HG03196 (cell line): ENCODE data around the gene OBSCN.

Experiments
- ATAC-seq: cut with Tn5 transposase; IDR thresholded peaks from one replicate; pipeline ENCODE4 v1.9.1; 2021; ENCODE audit not compliant: unreplicated experiment

OBSCN gene

DNA sequence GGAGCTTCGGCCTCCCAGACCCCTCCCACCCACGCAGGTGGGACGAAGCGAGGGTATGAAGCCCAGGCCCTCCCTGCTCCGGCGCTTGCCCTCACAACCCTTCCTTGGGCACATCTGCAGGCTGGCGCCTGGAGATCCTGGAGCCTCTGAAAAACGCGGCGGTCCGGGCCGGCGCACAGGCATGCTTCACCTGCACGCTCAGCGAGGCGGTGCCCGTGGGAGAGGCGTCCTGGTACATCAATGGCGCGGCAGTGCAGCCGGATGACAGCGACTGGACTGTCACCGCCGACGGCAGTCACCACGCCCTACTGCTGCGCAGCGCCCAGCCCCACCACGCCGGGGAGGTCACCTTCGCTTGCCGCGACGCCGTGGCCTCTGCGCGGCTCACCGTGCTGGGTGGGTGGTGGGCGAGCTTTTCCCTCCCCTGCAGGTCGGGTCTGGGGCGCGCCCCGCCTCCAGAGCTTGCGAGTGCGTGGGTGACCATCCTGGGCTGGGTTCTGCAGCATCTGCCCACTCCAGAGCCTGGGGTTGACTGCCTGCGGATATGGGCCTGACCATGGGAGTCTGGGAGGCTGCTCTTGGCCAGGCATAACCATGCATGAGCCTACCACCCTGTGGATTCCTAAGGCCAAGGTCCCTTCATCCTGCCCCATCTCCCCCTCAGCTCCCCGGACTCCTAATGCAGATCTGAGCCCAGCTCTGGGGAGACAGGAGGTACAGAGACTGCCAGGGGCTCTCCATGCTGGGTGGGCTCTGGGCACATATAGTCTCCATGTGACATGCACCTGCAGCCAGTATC, 108.9 kb downstream of the OBSCN start:
- ATAC-seq = no peak

DNA sequence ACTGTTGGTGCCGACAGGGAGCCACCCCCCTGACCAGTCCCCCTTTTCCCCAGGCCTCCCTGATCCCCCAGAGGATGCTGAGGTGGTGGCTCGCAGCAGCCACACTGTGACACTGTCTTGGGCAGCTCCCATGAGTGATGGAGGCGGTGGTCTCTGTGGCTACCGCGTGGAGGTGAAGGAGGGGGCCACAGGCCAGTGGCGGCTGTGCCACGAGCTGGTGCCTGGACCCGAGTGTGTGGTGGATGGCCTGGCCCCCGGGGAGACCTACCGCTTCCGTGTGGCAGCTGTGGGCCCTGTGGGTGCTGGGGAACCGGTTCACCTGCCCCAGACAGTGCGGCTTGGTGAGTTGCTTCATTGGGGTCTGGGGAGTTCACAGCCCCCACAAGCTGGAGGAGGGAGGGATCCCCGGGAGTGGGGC, 109.6 kb downstream of the OBSCN start:
- ATAC-seq = no peak

DNA sequence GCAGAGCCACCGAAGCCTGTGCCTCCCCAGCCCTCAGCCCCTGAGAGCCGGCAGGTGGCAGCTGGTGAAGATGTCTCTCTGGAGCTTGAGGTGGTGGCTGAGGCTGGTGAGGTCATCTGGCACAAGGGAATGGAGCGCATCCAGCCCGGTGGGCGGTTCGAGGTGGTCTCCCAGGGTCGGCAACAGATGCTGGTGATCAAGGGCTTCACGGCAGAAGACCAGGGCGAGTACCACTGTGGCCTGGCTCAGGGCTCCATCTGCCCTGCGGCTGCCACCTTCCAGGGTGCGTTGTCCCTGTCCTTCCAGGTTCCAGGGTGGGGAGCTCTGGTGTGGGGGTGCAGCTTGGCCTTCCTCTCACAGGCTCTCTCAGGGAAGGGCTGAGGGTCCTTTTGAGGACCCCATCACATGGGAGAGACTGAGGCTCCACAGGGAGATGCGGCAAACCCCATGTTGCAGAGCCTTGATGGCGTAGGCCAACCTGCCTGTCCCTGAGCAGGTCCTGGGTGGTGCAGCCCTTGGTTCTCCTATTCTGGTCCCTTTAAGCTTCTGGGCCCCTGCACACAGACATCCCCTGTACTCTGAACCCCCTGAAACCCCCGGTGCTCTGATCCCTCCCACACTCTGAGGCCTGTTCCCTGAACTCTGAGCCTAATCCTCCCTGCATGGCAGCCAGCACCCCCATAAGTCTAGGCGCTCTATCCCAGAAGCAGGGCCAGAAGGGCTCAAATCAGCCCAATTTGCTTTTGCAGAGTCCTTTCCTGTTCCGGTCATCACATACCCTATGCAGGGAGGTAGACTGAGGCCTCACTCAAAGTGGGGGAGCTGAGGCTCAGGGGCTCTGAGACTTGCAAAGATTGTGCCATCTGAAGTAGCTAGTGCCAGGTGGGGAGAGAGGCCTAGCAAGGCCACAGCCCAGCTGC, 110.3 kb downstream of the OBSCN start:
- ATAC-seq = no peak

DNA sequence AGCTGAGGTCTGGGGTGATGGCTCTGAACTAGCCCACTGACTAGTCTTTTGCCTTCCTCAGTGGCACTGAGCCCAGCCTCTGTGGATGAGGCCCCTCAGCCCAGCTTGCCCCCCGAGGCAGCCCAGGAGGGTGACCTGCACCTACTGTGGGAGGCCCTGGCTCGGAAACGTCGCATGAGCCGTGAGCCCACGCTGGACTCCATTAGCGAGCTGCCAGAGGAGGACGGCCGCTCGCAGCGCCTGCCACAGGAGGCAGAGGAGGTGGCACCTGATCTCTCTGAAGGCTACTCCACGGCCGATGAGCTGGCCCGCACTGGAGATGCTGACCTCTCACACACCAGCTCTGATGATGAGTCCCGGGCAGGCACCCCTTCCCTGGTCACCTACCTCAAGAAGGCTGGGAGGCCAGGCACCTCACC, 111.0 kb downstream of the OBSCN start:
- no peak for ATAC-seq

DNA sequence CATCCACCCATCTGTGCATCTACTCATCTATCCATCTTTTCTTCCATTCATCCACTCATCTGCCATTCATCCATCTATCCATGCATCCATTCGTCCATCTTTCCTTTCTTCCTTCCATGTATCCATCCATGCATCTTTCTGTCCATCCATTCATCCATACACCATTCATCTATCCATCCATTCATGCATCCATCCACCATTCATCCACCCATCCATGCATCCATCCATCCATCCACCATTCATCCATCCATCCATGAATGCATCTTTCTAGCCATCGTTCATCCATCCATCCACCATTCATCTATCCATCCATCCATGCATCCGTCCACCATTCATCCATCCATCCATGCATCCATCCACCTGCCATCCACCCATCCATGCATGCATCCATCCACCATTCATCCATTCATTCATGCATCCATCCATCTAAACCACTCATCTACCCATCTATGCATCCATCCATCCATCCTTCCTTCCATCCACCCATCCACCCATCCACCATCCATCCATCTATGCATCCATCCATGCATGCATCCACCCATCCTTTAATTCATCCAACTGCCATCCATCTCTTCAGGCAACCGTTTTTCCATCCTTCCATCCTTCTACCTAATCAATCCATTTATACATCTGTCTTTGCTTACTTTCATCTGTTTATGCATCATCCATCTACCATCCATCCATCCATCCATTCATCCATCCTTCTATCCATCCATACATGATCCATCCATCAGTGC, 111.7 kb downstream of the OBSCN start:
- no peak for ATAC-seq

DNA sequence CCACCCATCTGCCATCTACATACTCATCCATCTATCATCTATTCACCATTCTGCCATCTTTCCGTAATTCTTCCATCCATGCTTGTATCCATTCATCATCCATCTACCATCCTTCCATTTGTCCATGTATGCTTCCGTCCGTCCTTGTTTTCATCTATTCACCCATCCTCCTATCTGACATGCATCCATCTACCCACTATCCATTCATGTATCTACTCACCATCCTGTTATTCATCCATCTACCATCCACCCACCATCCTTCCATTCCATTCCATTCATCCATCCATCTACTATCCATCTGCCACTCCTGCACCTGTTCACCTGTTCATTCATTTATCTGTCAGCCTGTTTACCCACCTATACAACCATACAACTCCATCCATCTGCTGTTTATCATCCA, 112.5 kb downstream of the OBSCN start:
- no peak for ATAC-seq

DNA sequence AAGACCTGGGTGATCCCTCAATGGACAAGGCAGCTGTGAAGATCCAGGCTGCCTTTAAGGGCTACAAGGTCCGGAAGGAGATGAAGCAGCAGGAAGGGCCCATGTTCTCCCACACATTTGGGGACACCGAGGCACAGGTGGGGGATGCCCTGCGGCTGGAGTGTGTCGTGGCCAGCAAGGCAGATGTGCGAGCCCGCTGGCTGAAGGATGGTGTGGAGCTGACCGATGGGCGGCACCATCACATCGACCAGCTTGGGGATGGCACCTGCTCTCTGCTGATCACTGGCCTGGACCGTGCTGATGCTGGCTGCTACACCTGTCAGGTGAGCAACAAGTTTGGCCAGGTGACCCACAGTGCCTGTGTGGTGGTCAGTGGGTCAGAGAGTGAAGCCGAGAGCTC, 113.6 kb downstream of the OBSCN start:
- no peak for ATAC-seq

DNA sequence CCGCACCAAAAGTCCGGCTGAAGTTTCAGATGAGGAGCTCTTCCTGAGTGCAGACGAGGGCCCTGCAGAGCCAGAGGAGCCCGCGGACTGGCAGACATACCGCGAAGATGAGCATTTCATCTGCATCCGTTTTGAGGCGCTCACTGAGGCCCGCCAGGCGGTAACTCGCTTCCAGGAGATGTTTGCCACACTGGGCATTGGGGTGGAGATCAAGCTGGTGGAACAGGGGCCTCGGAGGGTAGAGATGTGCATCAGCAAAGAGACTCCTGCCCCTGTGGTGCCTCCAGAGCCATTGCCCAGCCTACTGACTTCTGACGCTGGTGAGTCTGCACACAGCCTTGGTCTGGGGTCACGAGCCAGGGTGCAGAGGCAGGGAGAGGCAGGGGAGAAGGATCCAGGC, 114.1 kb downstream of the OBSCN start:
- no peak for ATAC-seq

DNA sequence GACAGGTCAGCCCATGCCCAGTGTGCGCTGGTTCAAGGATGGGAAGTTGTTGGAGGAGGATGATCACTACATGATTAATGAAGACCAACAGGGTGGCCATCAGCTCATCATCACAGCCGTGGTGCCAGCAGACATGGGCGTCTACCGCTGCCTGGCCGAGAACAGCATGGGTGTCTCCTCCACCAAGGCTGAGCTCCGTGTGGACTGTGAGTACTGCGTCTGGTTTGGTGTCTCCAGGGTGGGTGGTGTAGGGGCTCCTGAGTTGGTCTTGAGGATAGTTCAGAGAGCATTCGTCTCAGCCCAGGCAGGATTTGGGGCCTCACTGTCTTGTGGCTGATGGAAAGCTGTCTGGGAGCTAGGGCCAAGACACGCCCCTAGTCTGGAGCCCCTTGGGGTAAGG, 115.6 kb downstream of the OBSCN start:
- no peak for ATAC-seq

DNA sequence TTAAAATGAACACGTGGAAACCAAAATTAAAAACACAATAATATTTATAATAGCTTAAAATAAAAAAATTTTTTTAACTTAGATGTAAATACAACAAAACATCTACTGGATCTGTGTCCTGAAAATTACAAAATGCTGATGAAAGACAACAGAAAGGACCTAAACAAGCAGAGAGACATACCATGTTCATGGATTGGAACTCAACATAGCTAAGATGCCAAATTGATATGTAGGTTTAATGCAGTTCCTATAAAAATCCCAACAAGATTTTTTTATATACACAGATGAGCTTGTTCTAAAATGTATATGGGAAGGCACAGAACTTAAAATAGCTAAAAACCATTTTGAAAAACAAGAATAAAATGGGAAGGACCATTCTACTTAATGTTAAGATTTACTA, 117.4 kb downstream of the OBSCN start:
- ATAC-seq = no peak

DNA sequence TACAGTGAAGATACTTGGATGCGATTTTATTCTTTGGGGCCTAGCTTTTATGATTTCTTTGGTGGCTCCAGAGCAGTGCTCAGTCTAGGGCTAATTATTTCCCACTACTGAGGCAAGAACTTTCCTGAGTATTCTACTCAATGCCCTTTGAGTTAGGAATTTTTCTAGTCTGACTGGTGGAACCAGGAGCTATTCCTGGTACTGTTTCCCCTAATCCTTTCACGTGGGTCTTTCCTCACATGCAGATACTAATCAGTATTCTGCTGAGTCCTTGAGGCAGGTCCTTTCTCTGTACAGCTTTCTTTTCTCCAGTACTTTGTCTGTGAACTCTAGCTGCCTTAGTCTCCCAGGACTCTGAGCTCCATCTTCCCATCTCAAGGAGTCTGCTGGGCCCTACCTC, 122.0 kb downstream of the OBSCN start:
- no peak for ATAC-seq

DNA sequence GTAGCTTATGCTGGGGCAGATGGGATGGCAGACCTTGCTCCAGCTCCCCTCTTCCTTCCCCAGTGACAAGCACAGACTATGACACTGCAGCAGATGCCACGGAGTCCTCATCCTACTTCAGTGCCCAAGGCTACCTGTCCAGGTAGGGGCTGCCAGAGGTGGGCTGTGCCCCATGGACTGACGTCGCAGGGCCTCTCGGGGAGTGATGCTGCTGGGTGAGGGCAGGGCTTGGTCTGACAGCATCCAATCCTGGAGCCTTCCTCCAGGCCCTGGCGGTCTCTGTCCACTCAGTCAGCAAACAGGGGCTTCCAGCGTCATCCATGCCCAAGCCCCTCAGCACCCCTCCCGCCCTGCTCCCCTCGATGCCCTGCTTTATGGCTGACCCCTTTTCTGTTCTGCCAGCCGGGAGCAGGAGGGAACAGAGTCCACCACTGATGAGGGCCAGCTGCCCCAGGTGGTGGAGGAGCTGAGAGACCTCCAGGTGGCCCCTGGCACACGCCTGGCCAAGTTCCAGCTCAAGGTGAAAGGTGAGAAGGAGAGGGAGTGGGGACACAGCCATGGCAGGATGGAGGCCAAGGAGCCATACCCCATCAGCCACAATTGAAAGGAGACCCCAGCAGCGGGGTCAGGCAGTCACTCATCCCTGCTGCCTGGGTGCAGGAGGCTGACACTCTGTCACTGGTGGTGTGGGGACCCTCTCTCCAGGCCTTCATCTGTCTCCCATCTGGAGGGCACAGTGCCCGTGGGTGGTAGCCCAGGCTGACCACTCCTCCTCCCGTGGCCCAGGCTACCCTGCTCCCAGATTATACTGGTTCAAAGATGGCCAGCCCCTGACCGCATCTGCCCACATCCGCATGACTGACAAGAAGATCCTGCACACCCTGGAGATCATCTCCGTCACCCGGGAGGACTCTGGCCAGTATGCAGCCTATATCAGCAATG, 125.2 kb downstream of the OBSCN start:
- no peak for ATAC-seq

DNA sequence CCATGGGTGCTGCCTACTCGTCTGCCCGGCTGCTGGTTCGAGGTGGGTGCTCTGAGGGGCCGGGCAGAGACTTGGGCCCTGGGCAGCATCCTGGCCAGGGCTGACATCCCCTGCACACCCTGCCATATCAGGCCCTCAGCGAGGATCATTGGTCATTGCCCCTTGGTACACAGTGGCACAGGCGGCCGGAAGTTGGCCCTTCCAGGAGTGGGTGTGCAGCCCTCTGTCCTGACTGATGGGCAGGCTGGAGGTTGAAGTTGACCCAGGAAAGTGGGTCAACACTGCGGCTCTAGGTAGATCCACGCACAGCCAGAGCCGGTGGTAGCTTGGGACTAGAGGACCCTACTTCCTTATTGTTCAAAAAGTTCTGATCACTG, 125.9 kb downstream of the OBSCN start:
- ATAC-seq = no peak

DNA sequence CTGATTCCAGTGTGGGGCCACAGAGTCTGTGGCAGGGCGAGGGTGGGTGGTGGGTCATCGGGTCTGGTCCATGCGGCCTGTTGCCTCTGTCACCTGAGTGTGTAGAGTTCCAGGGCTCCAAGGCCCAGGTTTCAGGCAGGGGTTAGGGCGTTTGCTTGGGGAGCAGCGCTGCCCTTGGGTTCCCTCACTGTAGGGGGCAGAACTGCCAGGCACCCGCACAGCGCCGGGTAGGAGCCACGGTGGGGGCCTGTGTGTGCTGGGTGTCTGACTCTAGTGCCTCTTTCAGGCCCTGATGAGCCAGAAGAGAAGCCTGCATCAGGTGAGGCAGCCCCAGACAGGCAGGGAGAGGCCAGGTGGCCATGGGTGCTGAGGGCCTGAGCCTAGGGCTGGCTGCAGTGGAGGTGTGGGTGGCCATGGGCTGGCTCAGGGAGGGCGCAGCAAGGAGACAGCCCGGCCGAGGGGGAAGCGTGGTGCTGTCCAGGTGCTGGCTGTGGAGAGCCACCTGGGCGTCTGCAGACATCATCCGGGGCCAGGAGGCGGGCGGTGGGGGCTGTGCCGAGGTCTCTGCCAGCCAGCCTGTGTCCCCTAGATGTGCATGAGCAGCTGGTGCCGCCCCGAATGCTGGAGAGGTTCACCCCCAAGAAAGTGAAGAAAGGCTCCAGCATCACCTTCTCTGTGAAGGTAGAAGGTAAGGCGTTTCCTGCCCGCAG, 126.5 kb downstream of the OBSCN start:
- ATAC-seq = no peak

DNA sequence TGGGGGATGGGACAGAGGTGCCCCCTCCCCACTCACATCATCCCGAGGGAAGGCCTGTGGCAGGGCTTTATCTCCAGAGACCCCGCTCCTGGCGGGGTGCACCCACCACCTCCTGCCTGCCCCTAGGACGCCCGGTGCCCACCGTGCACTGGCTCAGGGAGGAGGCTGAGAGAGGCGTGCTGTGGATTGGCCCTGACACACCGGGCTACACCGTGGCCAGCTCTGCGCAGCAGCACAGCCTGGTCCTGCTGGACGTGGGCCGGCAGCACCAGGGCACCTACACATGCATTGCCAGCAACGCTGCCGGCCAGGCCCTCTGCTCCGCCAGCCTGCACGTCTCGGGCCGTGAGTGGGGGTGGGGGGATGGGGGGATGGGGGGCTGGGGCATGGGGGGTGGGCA, 127.1 kb downstream of the OBSCN start:
- ATAC-seq = no peak

DNA sequence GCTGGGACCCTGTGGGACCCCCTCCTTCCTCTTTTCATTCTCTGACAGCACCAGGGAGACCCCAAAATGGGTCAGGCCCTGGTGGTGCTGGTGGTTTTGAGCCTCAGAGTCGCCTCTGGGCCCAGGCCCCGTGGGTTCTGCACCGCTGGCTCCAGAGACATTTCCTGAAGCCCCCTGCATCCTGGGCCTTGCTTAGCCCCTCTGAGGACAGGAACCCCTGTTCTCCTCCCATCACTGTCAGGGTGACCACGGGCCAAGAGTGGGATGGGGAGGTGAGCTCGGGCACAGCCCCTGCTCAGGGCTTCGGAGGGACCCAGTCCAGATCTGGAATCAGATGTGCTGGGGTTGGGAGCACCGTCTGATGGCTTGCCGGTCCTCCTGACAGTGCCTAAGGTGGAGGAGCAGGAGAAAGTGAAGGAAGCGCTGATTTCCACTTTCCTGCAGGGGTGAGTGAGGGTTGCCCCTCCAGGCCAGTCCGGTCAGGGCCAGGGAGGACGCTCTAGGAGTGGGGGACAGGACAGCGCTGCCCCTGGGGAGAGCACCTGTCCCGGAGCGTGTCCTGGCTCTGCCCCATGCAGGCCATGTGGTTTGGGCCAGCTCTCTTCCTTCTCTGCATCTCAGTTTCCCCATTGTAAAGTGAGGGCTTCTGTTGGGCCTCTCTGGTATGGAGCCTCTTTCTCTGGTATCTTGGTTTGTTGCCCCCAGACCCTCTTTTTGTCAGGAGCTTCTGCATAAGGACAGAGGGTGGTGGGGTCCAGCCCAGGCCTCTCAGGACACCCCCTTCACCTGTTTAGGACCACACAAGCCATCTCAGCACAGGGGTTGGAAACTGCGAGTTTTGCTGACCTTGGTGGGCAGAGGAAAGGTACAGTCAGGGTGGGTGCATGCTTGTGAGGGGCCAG, 127.8 kb downstream of the OBSCN start:
- no peak for ATAC-seq

DNA sequence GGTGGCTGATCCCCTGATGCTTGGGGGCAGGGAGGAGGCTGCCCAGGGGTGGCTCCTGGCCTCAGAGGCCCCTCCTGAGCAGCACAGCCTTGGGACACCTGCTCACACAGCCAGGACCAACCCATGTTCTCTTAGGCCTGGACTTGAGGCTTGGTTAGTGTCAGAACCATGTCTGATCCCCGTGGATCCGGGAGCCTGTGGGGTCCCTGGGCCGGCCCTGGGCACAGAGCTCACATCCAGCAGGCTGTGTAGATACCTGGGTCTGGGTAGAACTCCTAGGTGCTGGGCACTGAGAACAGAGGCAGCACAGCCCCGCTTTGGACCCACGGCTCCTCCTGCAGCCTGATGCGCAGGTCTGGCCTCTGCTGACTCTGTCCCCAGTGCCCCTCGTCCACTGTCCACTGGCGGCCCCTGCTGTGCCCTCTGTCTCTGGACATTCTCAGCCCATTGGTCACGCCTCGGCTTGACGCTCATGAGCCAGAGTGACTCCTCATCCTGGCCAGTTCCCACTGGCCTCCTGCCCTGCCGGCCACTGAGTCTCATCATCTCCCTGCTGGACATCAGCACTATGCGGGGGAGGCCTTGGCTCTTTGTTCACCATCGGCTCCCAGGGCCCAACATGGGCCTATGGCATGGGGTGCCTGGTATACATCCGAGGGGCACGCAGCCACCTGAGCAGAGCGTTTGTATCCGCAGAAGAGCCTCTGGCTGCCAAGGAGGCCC, 128.6 kb downstream of the OBSCN start:
- ATAC-seq = no peak

DNA sequence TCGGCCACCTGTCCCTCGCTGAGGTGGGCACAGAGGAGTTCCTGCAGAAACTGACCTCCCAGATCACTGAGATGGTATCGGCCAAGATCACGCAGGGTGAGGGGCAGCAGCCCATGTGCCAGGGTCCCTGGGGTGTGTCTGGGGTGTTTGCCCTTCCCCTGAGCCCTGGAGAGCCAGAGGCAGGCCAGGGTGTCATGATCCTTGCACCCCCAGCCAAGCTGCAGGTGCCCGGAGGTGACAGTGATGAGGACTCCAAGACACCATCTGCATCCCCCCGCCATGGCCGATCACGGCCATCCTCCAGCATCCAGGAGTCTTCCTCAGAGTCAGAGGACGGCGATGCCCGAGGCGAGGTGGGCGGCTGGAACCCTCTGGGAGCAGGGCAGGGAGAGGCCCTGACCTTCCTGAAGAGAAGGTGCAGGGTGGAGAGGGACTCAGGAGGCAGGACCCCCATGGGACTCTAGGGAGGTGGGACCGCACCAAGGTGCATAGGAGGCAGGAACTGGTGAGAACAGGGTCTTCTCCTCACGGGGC, 129.3 kb downstream of the OBSCN start:
- no peak for ATAC-seq
